BLaER1 (cell line): ENCODE data around the gene NFIA.

Experiments
- H3K27ac ChIP-seq: shearing (Covaris generic); formaldehyde crosslinking; 2 replicates; pipeline ENCODE4 v1.8.1; 2022
- H3K27me3 ChIP-seq: shearing (Covaris generic); formaldehyde crosslinking; 2 replicates; pipeline ENCODE4 v1.8.1; 2022
- H3K36me3 ChIP-seq: shearing (Covaris generic); formaldehyde crosslinking; 2 replicates; pipeline ENCODE4 v1.8.1; 2022
- H3K4me1 ChIP-seq: shearing (Covaris generic); formaldehyde crosslinking; 2 replicates; pipeline ENCODE4 v1.8.1; 2022
- H3K4me2 ChIP-seq: shearing (Covaris generic); formaldehyde crosslinking; 2 replicates; pipeline ENCODE4 v1.8.1; 2022
- H3K4me3 ChIP-seq: shearing (Covaris generic); formaldehyde crosslinking; 2 replicates; pipeline ENCODE4 v1.8.1; 2022
- H3K9ac ChIP-seq: shearing (Covaris generic); formaldehyde crosslinking; 2 replicates; pipeline ENCODE4 v1.8.1; 2022
- H3K9me3 ChIP-seq: shearing (Covaris generic); formaldehyde crosslinking; 2 replicates; pipeline ENCODE4 v1.8.1; 2022
- H4K20me1 ChIP-seq: shearing (Covaris generic); formaldehyde crosslinking; 2 replicates; pipeline ENCODE4 v1.8.1; 2022
- Cebpa-rat ChIP-seq: shearing (Covaris generic); IDR thresholded peaks from 2 replicates; pipeline ENCODE4 v1.8.1; 2022

The NFIA gene

GRCh38 chr1:61380561-61380960 is 298.2 kb downstream of the NFIA start:
- H3K4me1 ChIP-seq, result no peaks in the 10 kb centered on the region
- no peak for TF ChIP-seq Cebpa-rat
- no peaks in the 10 kb centered on the region for H3K9me3 ChIP-seq
- H3K27ac ChIP-seq, result no peak overlapping the region
- no peak overlapping the region for H3K4me3 ChIP-seq
- H3K27me3 ChIP-seq, result no peaks in the 10 kb centered on the region
- no peaks in the 10 kb centered on the region for H4K20me1 ChIP-seq
- no peak overlapping the region for H3K4me2 ChIP-seq
- no peaks in the 10 kb centered on the region for H3K36me3 ChIP-seq
- no peak overlapping the region for H3K9ac ChIP-seq

DNA sequence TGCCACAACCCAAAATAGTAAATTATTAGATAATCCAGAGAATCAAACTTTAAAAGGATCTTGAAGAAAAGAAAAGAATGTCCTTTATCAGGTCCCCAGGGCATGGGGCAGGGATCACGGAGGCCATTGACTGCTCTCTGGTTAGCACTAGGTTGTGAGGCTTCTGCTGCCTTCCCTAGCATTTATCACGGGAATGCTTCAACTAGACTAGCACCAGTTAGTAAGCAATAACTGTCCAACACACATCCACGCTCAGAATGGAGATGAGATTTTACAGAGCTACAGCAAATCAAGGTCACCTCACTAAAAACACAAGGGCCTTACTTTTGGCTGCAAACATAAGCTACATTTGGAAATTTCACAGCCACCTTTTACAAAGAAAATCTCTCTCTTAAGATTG is 304.0 kb downstream of the NFIA start:
- H3K4me1 ChIP-seq, result no peaks in the 10 kb centered on the region
- H3K27me3 ChIP-seq, result no peaks in the 10 kb centered on the region
- no peak for TF ChIP-seq Cebpa-rat
- no peak overlapping the region for H3K4me2 ChIP-seq
- peaks cover 9% of the 10 kb centered on the region for H3K9me3 ChIP-seq
- no peak overlapping the region for H3K27ac ChIP-seq
- no peak overlapping the region for H3K4me3 ChIP-seq
- H3K36me3 ChIP-seq, result no peaks in the 10 kb centered on the region
- H3K9ac ChIP-seq, result no peak overlapping the region
- no peaks in the 10 kb centered on the region for H4K20me1 ChIP-seq

DNA sequence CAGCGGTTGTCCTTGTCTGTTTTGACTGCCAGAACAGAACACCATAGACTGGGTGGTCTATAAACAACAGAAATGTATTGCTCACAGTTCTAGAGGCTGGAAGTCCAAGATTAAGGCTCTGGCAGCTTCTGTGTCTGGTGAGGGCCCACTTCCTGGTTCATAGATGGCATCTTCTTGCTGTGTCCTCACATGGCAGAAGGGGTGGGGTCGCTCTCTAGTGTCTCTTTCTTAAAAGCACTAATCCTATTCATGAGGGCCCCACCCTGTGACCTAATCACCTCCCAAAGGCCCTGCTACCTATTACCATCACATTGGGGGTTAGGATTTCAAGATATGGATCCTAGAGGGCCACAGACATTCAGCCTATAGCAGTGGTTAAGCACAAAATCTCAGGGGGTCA is 304.4 kb downstream of the NFIA start:
- Histone ChIP-seq H3K4me2 (no peak overlapping the region), H3K4me1 (no peaks in the 10 kb centered on the region), H3K9me3 (peaks cover 9% of the 10 kb centered on the region), H3K4me3 (no peak overlapping the region), H4K20me1 (no peaks in the 10 kb centered on the region), H3K27ac (no peak overlapping the region), H3K9ac (no peak overlapping the region), H3K27me3 (no peaks in the 10 kb centered on the region), H3K36me3 (no peaks in the 10 kb centered on the region)
- TF ChIP-seq Cebpa-rat, result no peak

DNA sequence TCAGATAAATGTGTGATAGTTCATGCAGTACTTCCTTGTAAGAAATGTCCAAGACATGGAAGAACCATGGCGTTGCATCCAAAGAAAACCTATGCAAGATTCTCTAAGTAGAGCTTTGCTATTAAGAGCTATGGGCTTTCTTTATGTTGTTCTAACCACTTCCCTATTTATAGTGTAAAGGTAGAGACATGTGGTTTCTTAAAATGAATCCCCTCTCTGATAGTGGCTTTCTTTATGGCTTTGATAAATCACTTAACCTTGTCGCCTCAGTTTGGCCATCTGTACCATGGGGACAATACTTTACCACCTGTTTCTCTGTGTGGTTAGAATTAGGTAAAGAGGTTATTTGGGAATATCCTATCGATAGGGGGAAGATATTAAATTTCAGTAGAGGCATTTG is 305.5 kb downstream of the NFIA start:
- no peak for TF ChIP-seq Cebpa-rat
- Histone ChIP-seq H4K20me1 (no peaks in the 10 kb centered on the region), H3K9me3 (peaks cover 9% of the 10 kb centered on the region), H3K36me3 (no peaks in the 10 kb centered on the region), H3K27ac (no peak overlapping the region), H3K27me3 (no peaks in the 10 kb centered on the region), H3K9ac (no peak overlapping the region), H3K4me3 (no peak overlapping the region), H3K4me2 (no peak overlapping the region), H3K4me1 (no peaks in the 10 kb centered on the region)

GRCh38 chr1:61388566-61388965 is 306.2 kb downstream of the NFIA start:
- Histone ChIP-seq H3K9me3 (peaks cover 9% of the 10 kb centered on the region), H3K4me2 (no peak overlapping the region), H3K36me3 (no peaks in the 10 kb centered on the region), H3K9ac (no peak overlapping the region), H3K27me3 (no peaks in the 10 kb centered on the region), H4K20me1 (no peaks in the 10 kb centered on the region), H3K27ac (no peak overlapping the region), H3K4me3 (no peak overlapping the region), H3K4me1 (no peaks in the 10 kb centered on the region)
- no peak for TF ChIP-seq Cebpa-rat

GRCh38 chr1:61389194-61389925 is 307.0 kb downstream of the NFIA start:
- no peaks in the 10 kb centered on the region for H3K4me1 ChIP-seq
- H3K27me3 ChIP-seq, result no peaks in the 10 kb centered on the region
- H4K20me1 ChIP-seq, result no peaks in the 10 kb centered on the region
- H3K4me3 ChIP-seq, result no peak overlapping the region
- no peak for TF ChIP-seq Cebpa-rat
- H3K9me3 ChIP-seq, result peaks cover 9% of the 10 kb centered on the region
- no peak overlapping the region for H3K27ac ChIP-seq
- H3K9ac ChIP-seq, result no peak overlapping the region
- no peaks in the 10 kb centered on the region for H3K36me3 ChIP-seq
- H3K4me2 ChIP-seq, result no peak overlapping the region

- TF ChIP-seq Cebpa-rat, result no peak
- Histone ChIP-seq H3K27me3 (no peaks in the 10 kb centered on the region), H3K9ac (no peak overlapping the region), H3K4me1 (no peaks in the 10 kb centered on the region), H3K4me3 (no peak overlapping the region), H3K36me3 (no peaks in the 10 kb centered on the region), H3K4me2 (no peak overlapping the region), H3K9me3 (peaks cover 9% of the 10 kb centered on the region), H3K27ac (no peak overlapping the region), H4K20me1 (no peaks in the 10 kb centered on the region)
These were observed 307.8 kb downstream of the NFIA start for GRCh38 chr1:61389926-61390845.

DNA sequence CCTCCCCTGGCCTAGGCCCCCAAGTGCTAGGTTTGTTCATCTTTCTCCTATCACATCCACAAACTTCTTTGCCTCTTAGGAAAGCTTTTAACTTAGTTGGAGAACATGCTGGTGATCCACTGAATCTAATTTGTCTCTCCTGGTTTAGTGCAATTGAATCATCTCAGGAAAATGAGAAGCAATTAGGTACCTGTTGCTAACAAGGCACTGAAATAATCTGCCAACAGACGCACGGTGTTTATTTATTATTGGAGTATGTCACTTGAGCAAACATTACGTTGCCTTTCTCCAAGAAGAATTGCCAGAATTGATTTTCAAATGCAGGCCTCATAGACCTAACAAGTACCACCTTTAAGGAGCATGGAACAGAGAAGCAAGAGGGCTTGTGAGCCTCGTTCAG is 309.4 kb downstream of the NFIA start:
- Histone ChIP-seq H4K20me1 (no peaks in the 10 kb centered on the region), H3K36me3 (no peaks in the 10 kb centered on the region), H3K27ac (no peak overlapping the region), H3K27me3 (no peaks in the 10 kb centered on the region), H3K4me3 (no peak overlapping the region), H3K4me2 (no peak overlapping the region), H3K9ac (no peak overlapping the region), H3K4me1 (no peaks in the 10 kb centered on the region), H3K9me3 (peaks cover 9% of the 10 kb centered on the region)
- TF ChIP-seq Cebpa-rat, result no peak

DNA sequence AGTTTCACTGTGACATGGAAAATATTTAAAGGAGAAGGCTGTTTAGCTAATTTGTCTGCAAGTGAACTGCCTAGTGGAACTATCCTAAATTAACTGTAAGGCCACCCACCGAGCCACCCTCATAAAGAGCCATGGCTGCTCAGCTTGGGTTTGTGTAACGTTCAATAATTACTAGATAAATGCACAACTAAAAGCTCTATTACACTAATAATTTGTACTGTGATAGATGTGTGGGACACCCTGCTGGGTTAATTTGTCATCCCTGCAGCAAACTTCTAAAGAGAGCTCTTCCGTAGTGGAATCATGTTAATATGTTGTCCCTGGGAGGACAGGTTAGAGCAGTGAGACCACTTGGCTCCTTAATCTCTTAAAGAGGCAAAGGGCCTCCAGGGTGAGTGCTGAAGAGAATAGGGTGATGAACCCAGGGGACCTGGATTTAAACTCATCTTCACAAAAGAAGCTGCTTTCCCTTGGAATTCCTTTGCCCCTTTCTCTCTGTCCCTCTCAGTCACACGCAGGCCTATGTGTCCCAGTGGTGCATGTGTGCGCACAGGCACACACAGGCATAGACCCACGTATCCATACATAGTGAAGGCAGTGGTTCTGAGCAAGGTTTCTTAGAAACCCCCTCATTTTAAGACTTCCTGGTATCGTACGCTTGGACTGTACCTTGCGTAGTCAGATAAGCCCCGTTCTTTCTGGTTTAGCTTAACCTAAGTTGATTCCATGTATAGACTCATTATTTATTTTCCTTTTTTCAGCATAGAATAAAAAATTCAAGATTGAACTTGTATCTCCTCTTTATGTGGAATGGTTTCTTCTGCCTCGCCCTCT is 310.3 kb downstream of the NFIA start:
- Histone ChIP-seq H3K27me3 (no peaks in the 10 kb centered on the region), H3K4me3 (no peak overlapping the region), H3K9ac (no peak overlapping the region), H3K4me2 (no peak overlapping the region), H4K20me1 (no peaks in the 10 kb centered on the region), H3K9me3 (peaks cover 9% of the 10 kb centered on the region), H3K36me3 (no peaks in the 10 kb centered on the region), H3K4me1 (no peaks in the 10 kb centered on the region), H3K27ac (no peak overlapping the region)
- no peak for TF ChIP-seq Cebpa-rat

DNA sequence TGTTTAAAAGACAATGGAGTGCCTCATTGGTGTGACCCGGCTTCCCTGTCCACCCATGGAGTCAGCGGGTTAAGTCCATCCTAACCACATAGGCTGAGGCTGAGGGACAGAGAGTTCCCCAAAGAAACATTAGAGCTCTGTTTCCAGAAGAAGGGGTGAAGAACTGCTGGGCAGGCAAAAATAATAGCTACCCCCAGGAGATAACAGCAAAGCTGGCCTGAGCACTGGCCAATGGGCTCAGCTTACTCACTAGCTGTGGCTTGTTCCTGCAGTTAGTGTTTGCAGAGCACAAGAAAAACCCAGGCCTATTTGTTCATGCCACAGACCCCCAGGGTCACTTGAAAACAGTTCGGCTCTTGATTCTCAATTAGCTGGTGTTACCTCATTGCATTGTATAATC is 311.2 kb downstream of the NFIA start:
- no peak for TF ChIP-seq Cebpa-rat
- Histone ChIP-seq H3K36me3 (no peaks in the 10 kb centered on the region), H3K4me3 (no peak overlapping the region), H3K9me3 (peaks cover 8% of the 10 kb centered on the region), H3K4me1 (no peaks in the 10 kb centered on the region), H4K20me1 (no peaks in the 10 kb centered on the region), H3K4me2 (no peak overlapping the region), H3K9ac (no peak overlapping the region), H3K27ac (no peak overlapping the region), H3K27me3 (no peaks in the 10 kb centered on the region)
